Stomach (tissue), 9 donors: ENCODE data around the gene ATP10B. TPM values are rescaled to one million over a fixed set of nuclear protein-coding genes. Genes with fewer than 3 reads are reported as not detected.
A peak's percentile ranks its signal among the peaks of the same experiment; 100 is the strongest.

ENCODE experiments used
- DNase-seq, 2 donors: peaks; one replicate each; pipeline versions ENCODE4 v3.0.0 to v3.0.0-alpha.2; 2013 to 2019
- H3K27ac ChIP-seq, 5 donors: fragments of 200-600 bp in 4 of 5; sonication (generic) in 4 of 5; one replicate each; pipeline ENCODE4 v1.5.1; 2013 to 2019; ENCODE audit warnings: mild to moderate bottlenecking in 1 of 5, moderate library complexity in 1 of 5
- H3K27me3 ChIP-seq, 3 donors: fragments of 200-600 bp; sonication (generic); one replicate each; pipeline ENCODE4 v1.5.1; 2017 to 2019; ENCODE audit warnings: mixed run types in 1 of 3
- H3K36me3 ChIP-seq, 4 donors: fragments of 200-600 bp; sonication (generic); 1 replicate in 3 of 4; 2 replicates in 1 of 4; pipeline ENCODE4 v1.5.1; 2016 to 2019
- H3K4me1 ChIP-seq, 4 donors: fragments of 200-600 bp; sonication (generic); one replicate each; pipeline ENCODE4 v1.5.1; 2016 to 2019
- H3K4me3 ChIP-seq, 4 donors: fragments of 200-600 bp; sonication (generic) in 3 of 4; one replicate each; pipeline ENCODE4 v1.5.1; 2016 to 2019; ENCODE audit warnings: mild to moderate bottlenecking in 1 of 4
- H3K9me3 ChIP-seq, 4 donors: fragments of 200-600 bp; sonication (generic); one replicate each; pipeline ENCODE4 v1.5.1; 2016 to 2019
- EP300 ChIP-seq: sonication (generic); formaldehyde crosslinking; IDR thresholded peaks from one replicate; pipeline ENCODE4 v1.6.1; 2017; ENCODE audit warnings: antibody characterized with exemption
- POLR2A ChIP-seq, 4 donors: fragments of 450-650 bp; IDR thresholded peaks; one replicate each; pipeline ENCODE4 v1.6.1; 2016; ENCODE audit warnings: antibody characterized with exemption in 4 of 4, control low read depth in 2 of 4, mild to moderate bottlenecking in 1 of 4, moderate library complexity in 1 of 4
- POLR2AphosphoS5 ChIP-seq, 3 donors: sonication (generic); formaldehyde crosslinking; IDR thresholded peaks; one replicate each; pipeline ENCODE4 v1.6.1; 2016; ENCODE audit warnings: antibody characterized with exemption in 3 of 3
- WGBS, 5 donors: extraction: QIAGEN DNeasy Blood & Tissue Kit in 3 of 5; methylation state at CpG; one replicate each; pipeline versions ENCODE4 v1.1.5 to v1.1.7; 2013 to 2018; 5-methylcytosine and 5-hydroxymethylcytosine counted together
- intact Hi-C: fragments of 100-400 bp; cut with DNase I; formaldehyde crosslinking; loops from one replicate; pipeline ENCODE4 v1.15.1; 2023; ENCODE audit warnings: low total_unique reads
- polyA plus RNA-seq, 3 donors: library from polyadenylated mRNA; stranded (reverse); fragments of 200-250 nt; gene quantifications; one replicate each; pipeline ENCODE4 v1.2.3, GENCODE V29; 2013
- total RNA-seq, 5 donors: library from RNA; depleted of rRNA; stranded (reverse); fragments of >200 nt; gene quantifications; one replicate each; pipeline versions ENCODE4 v1.1.0 to v1.2.3, GENCODE V29; 2014 to 2016
- TF ChIP-seq, protein P1 (sequence below), 7 experiments: fragments of 450-650 bp in 4 of 7; fragments of 200-600 bp in 3 of 7; sonication (generic) in 3 of 7; IDR thresholded peaks; one replicate each; pipeline ENCODE4 v1.5.1; 2016 to 2019; ENCODE audit warnings: antibody characterized with exemption in 7 of 7, control low read depth in 2 of 7, mild to moderate bottlenecking in 1 of 7
- donor health status: healthy with polysubstance abuse.
- donor health status: Bipolar disorder and iron deficiency.
- donor health status: healthy.

The ATP10B gene
- total and polyA plus RNA-seq, 8 donors: 0.25 to 115 (median 4.4) TPM

DNA sequence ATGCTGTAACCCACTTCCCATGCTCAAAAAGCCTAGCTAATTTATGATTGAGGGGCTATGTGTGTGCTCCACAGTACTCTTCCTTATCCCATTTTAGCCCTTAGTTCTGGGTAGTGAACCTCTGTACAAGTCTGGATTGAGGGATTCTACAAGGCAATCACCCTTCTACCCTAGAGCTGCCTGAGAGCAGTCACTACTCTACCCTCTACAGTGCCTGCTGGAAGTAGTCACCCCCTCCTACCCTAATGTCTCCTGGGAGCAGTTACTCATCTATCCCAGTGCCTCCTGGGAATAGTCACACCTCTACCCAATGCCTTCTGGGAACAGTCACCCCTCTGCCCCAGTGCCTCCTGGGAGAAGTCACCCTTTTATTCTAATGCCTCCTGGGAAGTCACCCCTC is 150.6 kb downstream of the ATP10B start:
- intact Hi-C loops: no loop called here
- TF ChIP-seq POLR2A (IDR thresholded peaks at IDR 0.05) (no peak), EP300 (no peak), POLR2AphosphoS5 (IDR thresholded peaks at IDR 0.05) (no peak)
- TF ChIP-seq, protein P1, sequence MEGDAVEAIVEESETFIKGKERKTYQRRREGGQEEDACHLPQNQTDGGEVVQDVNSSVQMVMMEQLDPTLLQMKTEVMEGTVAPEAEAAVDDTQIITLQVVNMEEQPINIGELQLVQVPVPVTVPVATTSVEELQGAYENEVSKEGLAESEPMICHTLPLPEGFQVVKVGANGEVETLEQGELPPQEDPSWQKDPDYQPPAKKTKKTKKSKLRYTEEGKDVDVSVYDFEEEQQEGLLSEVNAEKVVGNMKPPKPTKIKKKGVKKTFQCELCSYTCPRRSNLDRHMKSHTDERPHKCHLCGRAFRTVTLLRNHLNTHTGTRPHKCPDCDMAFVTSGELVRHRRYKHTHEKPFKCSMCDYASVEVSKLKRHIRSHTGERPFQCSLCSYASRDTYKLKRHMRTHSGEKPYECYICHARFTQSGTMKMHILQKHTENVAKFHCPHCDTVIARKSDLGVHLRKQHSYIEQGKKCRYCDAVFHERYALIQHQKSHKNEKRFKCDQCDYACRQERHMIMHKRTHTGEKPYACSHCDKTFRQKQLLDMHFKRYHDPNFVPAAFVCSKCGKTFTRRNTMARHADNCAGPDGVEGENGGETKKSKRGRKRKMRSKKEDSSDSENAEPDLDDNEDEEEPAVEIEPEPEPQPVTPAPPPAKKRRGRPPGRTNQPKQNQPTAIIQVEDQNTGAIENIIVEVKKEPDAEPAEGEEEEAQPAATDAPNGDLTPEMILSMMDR (IDR thresholded peaks at IDR 0.05): no peak
- peaks cover 0 to 15% (median 2%) of the 10 kb centered on the region in 4 donors for H3K9me3 ChIP-seq

DNA sequence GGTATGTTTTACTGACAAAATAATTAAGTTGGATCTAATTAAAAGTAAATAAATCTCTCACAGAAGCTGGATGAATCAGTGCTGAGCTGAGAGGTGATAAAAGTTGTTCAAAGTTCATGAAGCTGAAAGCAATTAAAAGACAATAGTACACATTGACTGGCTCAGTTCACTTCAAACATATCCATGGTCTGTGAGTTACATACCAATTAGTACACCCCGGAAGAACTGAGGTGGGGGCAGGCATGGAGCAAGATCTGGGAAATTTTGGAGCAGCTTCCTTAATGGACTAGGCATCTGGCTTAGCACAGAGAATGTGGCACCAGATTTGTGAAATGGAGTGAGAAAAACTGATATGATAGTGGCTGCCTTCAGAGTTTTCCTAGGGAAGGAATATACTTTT is 152.7 kb downstream of the ATP10B start:
- Histone ChIP-seq H3K27me3 (no peaks in the 10 kb centered on the region), H3K4me1 (peaks cover 0 to 5% (median 0%) of the 10 kb centered on the region in 4 donors), H3K9me3 (peaks cover 0 to 6% (median 2%) of the 10 kb centered on the region in 4 donors), H3K4me3 (no peak overlapping the region), H3K27ac (peak overlapping the region in 2 of 5 donors; percentile 28 to 46), H3K36me3 (no peaks in the 10 kb centered on the region)
- peak in 1 of 2 donors; percentile 45 for DNase-seq
- TF ChIP-seq, protein P1 (IDR thresholded peaks at IDR 0.05): no peak
- no peak for TF ChIP-seq POLR2AphosphoS5 (IDR thresholded peaks at IDR 0.05)
- no peak for TF ChIP-seq POLR2A (IDR thresholded peaks at IDR 0.05)
- no peak for TF ChIP-seq EP300
- intact Hi-C loops: no loop called here
- 21 to 41% (median 29%) methylated on average over 1 of the region's 1 CpG for WGBS, 5 donors

More for the DNA sequence above, 150.6 kb downstream of the ATP10B start:
- no peaks in the 10 kb centered on the region for H3K36me3 ChIP-seq
- no peaks in the 10 kb centered on the region for H3K27me3 ChIP-seq
- H3K4me1 ChIP-seq: no peaks in the 10 kb centered on the region
- H3K4me3 ChIP-seq: no peak overlapping the region
- H3K27ac ChIP-seq: no peak overlapping the region
- no peak for DNase-seq

DNA sequence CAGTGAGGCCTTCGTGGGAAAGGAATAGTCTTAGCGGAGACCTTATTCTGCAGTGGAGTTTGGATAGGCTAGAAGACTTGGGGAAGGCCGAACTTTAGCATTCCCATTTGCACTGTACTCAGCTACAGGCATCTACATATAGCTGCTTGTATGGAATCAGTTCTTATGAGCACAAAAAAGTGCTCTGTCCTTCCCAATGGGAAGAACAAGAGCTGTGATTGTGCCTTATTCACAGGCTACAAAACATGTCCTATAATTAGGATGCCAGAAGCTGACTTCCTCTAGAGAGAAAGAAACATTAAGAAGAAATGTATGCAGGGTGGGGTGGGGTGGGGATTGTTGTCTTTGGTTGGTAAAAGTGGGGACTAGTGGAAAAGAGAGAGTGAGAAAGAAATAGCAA is 154.7 kb downstream of the ATP10B start:
- intact Hi-C loops: no loop called here
- TF ChIP-seq POLR2AphosphoS5 (IDR thresholded peaks at IDR 0.05): no peak
- H3K27ac ChIP-seq: no peak overlapping the region
- peaks cover 0 to 16% (median 0%) of the 10 kb centered on the region in 4 donors for H3K4me1 ChIP-seq
- WGBS, 5 donors: 84 to 93% (median 86%) methylated on average over 3 of the region's 3 CpGs
- no peaks in the 10 kb centered on the region for H3K27me3 ChIP-seq
- DNase-seq: no peak
- H3K9me3 ChIP-seq: no peaks in the 10 kb centered on the region
- H3K36me3 ChIP-seq: no peaks in the 10 kb centered on the region
- no peak overlapping the region for H3K4me3 ChIP-seq

DNA sequence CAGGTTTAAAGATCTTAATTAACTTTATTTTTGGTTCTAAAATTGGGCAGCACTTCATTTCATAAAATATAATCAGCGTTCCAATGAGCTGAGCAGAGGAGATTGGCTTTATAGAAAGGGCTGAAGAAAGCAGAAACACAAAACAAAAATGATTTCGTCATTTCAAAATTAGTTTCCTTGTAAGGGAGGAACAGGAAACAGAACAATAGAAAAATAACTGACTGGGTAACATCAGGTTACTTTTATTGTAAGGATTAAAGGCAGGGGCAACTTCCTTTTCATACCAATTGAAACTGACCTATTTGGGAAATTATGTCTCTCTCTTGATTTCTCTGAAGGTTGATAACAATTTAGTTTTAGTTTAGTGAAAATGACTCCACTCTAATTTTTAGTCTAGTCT is 157.1 kb downstream of the ATP10B start:
- no peaks in the 10 kb centered on the region for H3K36me3 ChIP-seq
- intact Hi-C loops: no loop called here
- no peak overlapping the region for H3K4me3 ChIP-seq
- no peak for TF ChIP-seq EP300
- no peak for TF ChIP-seq POLR2A (IDR thresholded peaks at IDR 0.05)
- no peak for TF ChIP-seq POLR2AphosphoS5 (IDR thresholded peaks at IDR 0.05)
- TF ChIP-seq, protein P1 (IDR thresholded peaks at IDR 0.05): no peak
- peak overlapping the region in 1 of 5 donors; percentile 59 for H3K27ac ChIP-seq
- peaks cover 0 to 16% (median 0%) of the 10 kb centered on the region in 4 donors for H3K4me1 ChIP-seq
- no peaks in the 10 kb centered on the region for H3K9me3 ChIP-seq
- H3K27me3 ChIP-seq: no peaks in the 10 kb centered on the region
- DNase-seq: no peak
- WGBS, 5 donors: 62 to 86% (median 76%) methylated on average over 2 of the region's 2 CpGs

DNA sequence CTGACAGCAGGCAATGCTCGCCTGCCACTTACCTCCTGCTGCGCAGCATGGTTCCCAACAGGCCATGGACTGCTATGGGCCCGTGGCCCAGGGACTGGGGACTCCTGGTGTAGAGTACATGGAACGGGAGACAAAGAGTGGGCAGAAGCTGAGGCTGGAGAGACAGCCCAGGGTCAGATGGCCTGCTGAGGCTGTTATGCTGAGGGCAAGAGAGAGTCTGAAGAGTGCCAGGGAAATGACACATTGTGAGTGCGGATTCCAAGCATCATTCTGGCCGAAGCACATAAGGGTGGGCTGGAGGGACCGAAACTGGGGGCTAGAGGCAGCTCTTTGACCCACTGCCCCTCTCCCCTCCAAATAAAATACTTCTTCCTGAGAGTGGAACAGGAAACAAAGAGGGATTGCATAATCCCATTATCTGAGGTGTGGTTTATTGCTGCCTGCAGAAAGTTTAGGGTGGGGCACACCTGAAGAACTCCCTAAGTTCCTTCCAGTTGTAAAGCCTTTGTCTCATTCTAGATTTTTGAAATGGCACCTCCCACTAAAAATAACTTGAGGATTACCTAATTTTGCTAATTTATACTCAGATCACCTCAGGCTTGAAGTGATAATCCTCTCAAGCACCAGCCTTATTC is 158.1 kb downstream of the ATP10B start:
- 63 to 85% (median 70%) methylated on average over 7 of the region's 7 CpGs for WGBS, 5 donors
- TF ChIP-seq POLR2AphosphoS5 (IDR thresholded peaks at IDR 0.05) (no peak), EP300 (no peak), POLR2A (IDR thresholded peaks at IDR 0.05) (no peak)
- TF ChIP-seq, protein P1 (IDR thresholded peaks at IDR 0.05): no peak
- intact Hi-C loops: no loop called here
- peak in 1 of 2 donors; percentile 70 for DNase-seq
- Histone ChIP-seq H3K27me3 (no peaks in the 10 kb centered on the region), H3K4me1 (peaks cover 0 to 16% (median 0%) of the 10 kb centered on the region in 4 donors), H3K27ac (peak overlapping the region; percentile 8 to 59 (median 25)), H3K4me3 (no peak overlapping the region), H3K36me3 (no peaks in the 10 kb centered on the region), H3K9me3 (no peaks in the 10 kb centered on the region)
